ENCODE measurements around the gene CARS1.

Gene CARS1

GRCh38 chr11:3007404-3008010 is 49.7 kb downstream of the CARS1 start:
- no peak for DNase-seq

- DNase-seq = no peak
Measured at GRCh38 chr11:3006505-3007260, 50.5 kb downstream of the CARS1 start.

GRCh38 chr11:3004481-3004880 is 52.7 kb downstream of the CARS1 start:
- DNase-seq = no peak

- peak; percentile 31 for DNase-seq
Measured at GRCh38 chr11:3003396-3004231, 53.6 kb downstream of the CARS1 start.

GRCh38 chr11:3002871-3003270 is 54.4 kb downstream of the CARS1 start:
- DNase-seq = no peak

GRCh38 chr11:3002351-3002861 is 54.8 kb downstream of the CARS1 start:
- DNase-seq = no peak

GRCh38 chr11:3001496-3001895 is 55.7 kb downstream of the CARS1 start:
- DNase-seq = peak; percentile 86

- peak; percentile 20 for DNase-seq
Measured at GRCh38 chr11:3000032-3000961, 56.9 kb downstream of the CARS1 start.

- no peak for DNase-seq
Measured at GRCh38 chr11:2999464-2999998, 57.7 kb downstream of the CARS1 start.

- peak; percentile 35 for DNase-seq
Measured at GRCh38 chr11:2998073-2998850, 59.0 kb downstream of the CARS1 start.

GRCh38 chr11:2997406-2997805 is 59.8 kb downstream of the CARS1 start:
- DNase-seq = no peak

- no peak for DNase-seq
Measured at GRCh38 chr11:2996976-2997375, 60.2 kb downstream of the CARS1 start.

- DNase-seq = no peak
Measured at GRCh38 chr11:2995893-2996554, 61.2 kb downstream of the CARS1 start.

- DNase-seq = no peak
Measured at GRCh38 chr11:2995031-2995561, 62.1 kb downstream of the CARS1 start.

- no peak for DNase-seq
Measured at GRCh38 chr11:2994336-2994730, 62.9 kb downstream of the CARS1 start.

- peak; percentile 39 for DNase-seq
Measured at GRCh38 chr11:2992997-2993325, 64.3 kb downstream of the CARS1 start.

- DNase-seq = peak; percentile 97
Measured at GRCh38 chr11:2992234-2992996, 64.8 kb downstream of the CARS1 start, which contains the start of gene NAP1L4. Gene NAP1L4 (minus strand): TSS chr11:2992329. CDS start chr11:2979220, 13,109 bp downstream.

GRCh38 chr11:2991452-2992233 is 65.6 kb downstream of the CARS1 start:
- peak; percentile 48 for DNase-seq

All from hematopoietic multipotent progenitor cell treated with erythropoietin and hydrocortisone succinate and interleukin-3 and kit ligand, for 8 days (in vitro differentiated cells).